Measurements from ENCODE around the gene ELMOD1.

GRCh38 chr11:107564877-107565218 lies 26.1 kb upstream of the ELMOD1 start:
- TF ChIP-seq POLR2A (IDR thresholded peaks at IDR 0.05; ENCODE audit: low read depth, low read length), result no peak
- TF ChIP-seq MYC (IDR thresholded peaks at IDR 0.05; ENCODE audit: low read depth, low read length), result no peak
- TF ChIP-seq EZH2 (IDR thresholded peaks at IDR 0.05; ENCODE audit: borderline replicate concordance, low read depth, low read length, severe bottlenecking), result no peak

All from endothelial cell of umbilical vein (primary cell).